ENCODE measurements around the gene CRYBB2.
"Not testable (repeated sequence)": the region's sequence is repeated elsewhere in the genome, so short reads cannot be mapped to it uniquely, and the experiment has no call there.

- TF ChIP-seq FOXM1 (IDR thresholded peaks at IDR 0.05; ENCODE audit: borderline replicate concordance); SUZ12 (IDR thresholded peaks at IDR 0.05); FOXK2 (IDR thresholded peaks at IDR 0.05); HDGF (IDR thresholded peaks at IDR 0.05; ENCODE audit: borderline replicate concordance); ELF4 (IDR thresholded peaks at IDR 0.05); NFRKB (IDR thresholded peaks at IDR 0.05); ZNF384 (IDR thresholded peaks at IDR 0.05); SP1 (IDR thresholded peaks at IDR 0.05); LEF1 (IDR thresholded peaks at IDR 0.05; ENCODE audit: borderline replicate concordance): not testable (repeated sequence)
Observed at GRCh38 chr22:25273928-25274327, 54.5 kb downstream of the CRYBB2 start.

Measured in HEK293T (cell line).